ENCODE data around the gene CDT1.

CDT1 gene

GRCh38 chr16:88856122-88856827, 52.7 kb downstream of the CDT1 start:
- DNase-seq (ENCODE audit: low read depth in 2 of 2): no peak

GRCh38 chr16:88856828-88857727, 53.5 kb downstream of the CDT1 start, which contains the start of the genes GALNS and TRAPPC2L:
Gene GALNS (minus strand): TSS chr16:88856947. CDS start chr16:88856877, 70 bp downstream.
Gene TRAPPC2L (plus strand): TSS chr16:88857127. CDS start chr16:88857151, 24 bp downstream.
- DNase-seq (ENCODE audit: low read depth in 2 of 2): peak; percentile 99 to 100

GRCh38 chr16:88857728-88858339, 54.2 kb downstream of the CDT1 start:
- peak; percentile 62 to 70 for DNase-seq (ENCODE audit: low read depth in 2 of 2)

All from activated CD4-positive, alpha-beta T cell treated with anti-CD3 and anti-CD28 coated beads for 24 hours (primary cell).